HEK293 (cell line): ENCODE data around the gene KCTD15.

Experiments used
- CTCF ChIA-PET: fragments of 350-600 bp; formaldehyde crosslinking; extraction: SDS; loops from one replicate; lab custom pipeline; 2021; ENCODE audit warnings: antibody characterized with exemption; lab: Yijun Ruan, JAX
- POLR2A ChIA-PET: fragments of 300-600 bp; formaldehyde crosslinking; extraction: SDS; loops from one replicate; lab custom pipeline; 2020; ENCODE audit warnings: antibody characterized with exemption, inconsistent platforms; lab: Yijun Ruan, JAX
- H3K27ac ChIP-seq: fragments of 200-500 bp; sonication (Bioruptor generic); 2 replicates; pipeline ENCODE4 v1.5.1; 2014; ENCODE audit warnings: low read depth, low read length, control low read depth, inconsistent platforms; ENCODE audit errors: extremely low read depth
- H3K36me3 ChIP-seq, 2 experiments: fragments of 200-500 bp in 1 of 2; sonication (Bioruptor generic) in 1 of 2; 1 replicate in 1 of 2; 2 replicates in 1 of 2; pipeline ENCODE4 v1.5.1; 2014 to 2017; ENCODE audit warnings: inconsistent platforms in 2 of 2, low read length in 2 of 2; ENCODE audit not compliant: control insufficient read depth in 2 of 2, insufficient read depth in 1 of 2
- H3K4me1 ChIP-seq: fragments of 200-500 bp; sonication (Bioruptor generic); 2 replicates; pipeline ENCODE4 v1.5.1; 2014; ENCODE audit warnings: mild to moderate bottlenecking, low read length, inconsistent platforms; ENCODE audit not compliant: control insufficient read depth, insufficient read depth
- H3K4me3 ChIP-seq: 2 replicates; pipeline ENCODE4 v1.5.1; 2011; ENCODE audit warnings: low read depth, mild to moderate bottlenecking, control low read depth, low read length, moderate library complexity
- H3K9me3 ChIP-seq: fragments of 200-500 bp; sonication (Bioruptor generic); 2 replicates; pipeline ENCODE4 v1.5.1; 2014; ENCODE audit warnings: low read depth, low read length, inconsistent platforms; ENCODE audit not compliant: control insufficient read depth, insufficient read depth
- BCL11B ChIP-seq: fragments of 450-650 bp; formaldehyde crosslinking; IDR thresholded peaks from 2 replicates; pipeline ENCODE4 v1.5.1; 2016; ENCODE audit warnings: low read depth, missing biosample characterization, missing genetic modification characterization
- EGR2 ChIP-seq: fragments of 450-650 bp; formaldehyde crosslinking; IDR thresholded peaks from 2 replicates; pipeline ENCODE4 v1.5.1; 2016; ENCODE audit warnings: low read depth, missing biosample characterization, missing genetic modification characterization
- GLI2 ChIP-seq: fragments of 450-650 bp; formaldehyde crosslinking; IDR thresholded peaks from 2 replicates; pipeline ENCODE4; 2017; ENCODE audit warnings: missing biosample characterization, missing genetic modification characterization, low read depth, borderline replicate concordance
- HOXA7 ChIP-seq: sonication (generic); formaldehyde crosslinking; IDR thresholded peaks from 2 replicates; pipeline ENCODE4 v1.8.1; 2022; ENCODE audit warnings: missing genetic modification reagents, borderline replicate concordance
- HOXD13 ChIP-seq: sonication (generic); formaldehyde crosslinking; IDR thresholded peaks from 2 replicates; pipeline ENCODE4 v1.8.0; 2022; ENCODE audit warnings: missing genetic modification reagents, borderline replicate concordance
- KLF9 ChIP-seq: fragments of 450-650 bp; formaldehyde crosslinking; IDR thresholded peaks from 2 replicates; pipeline ENCODE4 v1.5.1; 2016; ENCODE audit warnings: missing biosample characterization, missing genetic modification characterization, low read depth
- MYNN ChIP-seq: fragments of 450-650 bp; formaldehyde crosslinking; IDR thresholded peaks from 2 replicates; pipeline ENCODE4 v1.5.1; 2016; ENCODE audit warnings: missing biosample characterization, missing genetic modification characterization, borderline replicate concordance
- PRDM6 ChIP-seq: fragments of 450-650 bp; formaldehyde crosslinking; IDR thresholded peaks from 2 replicates; pipeline ENCODE4 v1.5.1; 2017; ENCODE audit warnings: missing biosample characterization, missing genetic modification characterization
- SP3 ChIP-seq: fragments of 450-650 bp; formaldehyde crosslinking; IDR thresholded peaks from 2 replicates; pipeline ENCODE4 v1.5.1; 2016; ENCODE audit warnings: missing biosample characterization, missing genetic modification characterization
- ZBTB7A ChIP-seq: fragments of 450-650 bp; formaldehyde crosslinking; IDR thresholded peaks from 2 replicates; pipeline ENCODE4 v1.5.1; 2016; ENCODE audit warnings: low read depth, missing biosample characterization, missing genetic modification characterization
- ZEB2 ChIP-seq: fragments of 450-650 bp; formaldehyde crosslinking; IDR thresholded peaks from 2 replicates; pipeline ENCODE4 v1.5.1; 2016; ENCODE audit warnings: missing biosample characterization, missing genetic modification characterization
- ZFP3 ChIP-seq: fragments of 450-650 bp; formaldehyde crosslinking; IDR thresholded peaks from 2 replicates; pipeline ENCODE4 v1.5.1; 2016; ENCODE audit warnings: low read depth, missing biosample characterization, missing genetic modification characterization
- ZNF121 ChIP-seq: fragments of 450-650 bp; formaldehyde crosslinking; IDR thresholded peaks from 2 replicates; pipeline ENCODE4 v1.5.1; 2016; ENCODE audit warnings: missing biosample characterization, missing genetic modification characterization
- ZNF175 ChIP-seq: fragments of 450-650 bp; formaldehyde crosslinking; IDR thresholded peaks from 2 replicates; pipeline ENCODE4 v1.5.1; 2016; ENCODE audit warnings: missing biosample characterization, missing genetic modification characterization
- ZNF18 ChIP-seq: fragments of 450-650 bp; formaldehyde crosslinking; IDR thresholded peaks from 2 replicates; pipeline ENCODE4 v1.5.1; 2016; ENCODE audit warnings: missing biosample characterization, missing genetic modification characterization
- ZNF211 ChIP-seq: fragments of 450-650 bp; formaldehyde crosslinking; IDR thresholded peaks from 2 replicates; pipeline ENCODE4 v1.5.1; 2016; ENCODE audit warnings: low read depth, missing biosample characterization, missing genetic modification characterization
- ZNF324 ChIP-seq: fragments of 450-650 bp; formaldehyde crosslinking; IDR thresholded peaks from 2 replicates; pipeline ENCODE4 v1.5.1; 2016; ENCODE audit warnings: missing biosample characterization, missing genetic modification characterization
- ZNF521 ChIP-seq: fragments of 450-650 bp; formaldehyde crosslinking; IDR thresholded peaks from 2 replicates; pipeline ENCODE4 v1.5.1; 2017; ENCODE audit warnings: missing biosample characterization, mild to moderate bottlenecking, missing genetic modification characterization
- ZNF529 ChIP-seq: fragments of 450-650 bp; formaldehyde crosslinking; IDR thresholded peaks from 2 replicates; pipeline ENCODE4 v1.5.1; 2017; ENCODE audit warnings: missing genetic modification characterization, missing biosample characterization; ENCODE audit not compliant: insufficient replicate concordance
- ZNF530 ChIP-seq: fragments of 450-650 bp; formaldehyde crosslinking; IDR thresholded peaks from 2 replicates; pipeline ENCODE4 v1.5.1; 2016; ENCODE audit warnings: low read depth, missing biosample characterization, missing genetic modification characterization
- ZNF610 ChIP-seq: fragments of 450-650 bp; formaldehyde crosslinking; IDR thresholded peaks from 2 replicates; pipeline ENCODE4 v1.5.1; 2016; ENCODE audit warnings: missing biosample characterization, missing genetic modification characterization, borderline replicate concordance
- ZNF704 ChIP-seq: fragments of 450-650 bp; formaldehyde crosslinking; IDR thresholded peaks from 2 replicates; pipeline ENCODE4 v1.5.1; 2016; ENCODE audit warnings: missing biosample characterization, missing genetic modification characterization
- ZNF776 ChIP-seq: fragments of 450-650 bp; formaldehyde crosslinking; IDR thresholded peaks from 2 replicates; pipeline ENCODE4 v1.5.0; 2017; ENCODE audit warnings: missing biosample characterization, missing genetic modification characterization, borderline replicate concordance
- ZSCAN5A ChIP-seq: fragments of 450-650 bp; formaldehyde crosslinking; IDR thresholded peaks from 2 replicates; pipeline ENCODE4 v1.5.1; 2016; ENCODE audit warnings: missing biosample characterization, missing genetic modification characterization

Gene KCTD15

GRCh38 chr19:33844478-33844877 lies 47.8 kb downstream of the KCTD15 start (continued):
- no peak for TF ChIP-seq ZBTB7A (tag by site-specific recombination)
- no peak for TF ChIP-seq ZNF530
- TF ChIP-seq ZNF324 (tag by site-specific recombination), result no peak
- no peak for TF ChIP-seq HOXA7
- no peak for TF ChIP-seq ZNF704
- no peak for TF ChIP-seq ZEB2 (tag by site-specific recombination)
- no peak for TF ChIP-seq ZFP3 (tag by site-specific recombination)
- no peak for TF ChIP-seq ZNF776 (tag by site-specific recombination)
- no peak for TF ChIP-seq HOXD13 (CRISPR knock-in tag)
- no peak for TF ChIP-seq ZNF18 (tag by site-specific recombination)

- ChIA-PET POLR2A (no interaction called here), CTCF (interaction anchor here (0.7 kb wide), 2 partner anchors 68 to 251 kb away, joined by 3 to 5 read pairs; no protein-coding TSS in a partner anchor)
- Histone ChIP-seq H3K27ac (no peak overlapping the region), H3K4me3 (no peak overlapping the region), H3K36me3 (no peaks in the 10 kb centered on the region; a peak in 1 of 3 replicates), H3K4me1 (no peaks in the 10 kb centered on the region), H3K9me3 (no peaks in the 10 kb centered on the region; the same call in 1 of the 2 replicates)
- TF ChIP-seq ZNF211 (tag by site-specific recombination), result no peak
- no peak for TF ChIP-seq ZNF610 (tag by site-specific recombination)
- no peak for TF ChIP-seq ZNF175
- TF ChIP-seq ZNF529 (tag by site-specific recombination), result no peak
- TF ChIP-seq BCL11B, result no peak
- TF ChIP-seq MYNN (tag by site-specific recombination), result no peak
- no peak for TF ChIP-seq ZNF521 (tag by site-specific recombination)
- no peak for TF ChIP-seq SP3 (tag by site-specific recombination)
- TF ChIP-seq ZBTB7A (tag by site-specific recombination), result no peak
- no peak for TF ChIP-seq KLF9
- no peak for TF ChIP-seq GLI2 (tag by site-specific recombination)
- TF ChIP-seq PRDM6, result no peak
- TF ChIP-seq ZSCAN5A (tag by site-specific recombination), result no peak
- TF ChIP-seq EGR2 (tag by site-specific recombination), result no peak
- no peak for TF ChIP-seq ZNF121 (tag by site-specific recombination)
Measured at GRCh38 chr19:33845498-33845897, 48.8 kb downstream of the KCTD15 start.
